Fibroblast of skin of abdomen (primary cell): ENCODE measurements around the gene APOL6.
A peak's percentile ranks its signal among the peaks of the same experiment; 100 is the strongest.
"Not testable (repeated sequence)": the region's sequence is repeated elsewhere in the genome, so short reads cannot be mapped to it uniquely, and the experiment has no call there.

Experiments
- DNase-seq: peaks from one replicate; pipeline ENCODE4 v3.0.0-alpha.2; 2013

APOL6 gene

GRCh38 chr22:35638410-35638809 lies 9.8 kb upstream of the APOL6 start:
- peak; percentile 91 for DNase-seq

DNA sequence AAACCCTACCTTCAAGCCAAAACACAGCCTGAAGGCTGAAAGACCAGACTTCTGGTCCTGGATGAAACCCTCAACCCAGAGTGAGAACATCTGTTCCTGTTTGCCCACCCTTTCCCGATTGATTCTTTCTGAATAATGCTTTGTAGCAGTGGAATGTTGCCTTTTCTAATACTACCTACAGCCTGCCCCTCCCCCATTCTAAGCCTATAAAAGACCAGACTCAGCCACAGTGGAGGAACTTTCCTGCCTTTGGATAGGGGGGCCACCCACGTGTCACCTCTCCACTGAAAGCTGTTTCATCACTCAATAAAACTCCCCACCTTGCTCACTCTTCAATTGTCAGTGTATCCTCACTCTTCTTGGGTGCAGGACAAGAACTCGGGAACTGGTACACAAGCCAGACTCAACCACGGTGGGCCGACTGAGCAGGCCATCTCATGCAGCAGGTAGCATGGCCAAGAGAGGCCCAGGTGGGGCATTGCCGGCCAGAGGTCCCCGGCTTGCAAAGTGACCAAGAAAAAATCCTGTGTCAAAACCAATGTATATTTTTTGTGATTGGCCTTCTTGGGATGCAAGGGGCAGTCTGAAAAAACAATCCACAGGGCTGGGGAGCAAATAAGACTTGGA lies 6.6 kb upstream of the APOL6 start:
- DNase-seq, result no peak

- no peak for DNase-seq
Measured at GRCh38 chr22:35642305-35642741, 5.9 kb upstream of the APOL6 start.

DNA sequence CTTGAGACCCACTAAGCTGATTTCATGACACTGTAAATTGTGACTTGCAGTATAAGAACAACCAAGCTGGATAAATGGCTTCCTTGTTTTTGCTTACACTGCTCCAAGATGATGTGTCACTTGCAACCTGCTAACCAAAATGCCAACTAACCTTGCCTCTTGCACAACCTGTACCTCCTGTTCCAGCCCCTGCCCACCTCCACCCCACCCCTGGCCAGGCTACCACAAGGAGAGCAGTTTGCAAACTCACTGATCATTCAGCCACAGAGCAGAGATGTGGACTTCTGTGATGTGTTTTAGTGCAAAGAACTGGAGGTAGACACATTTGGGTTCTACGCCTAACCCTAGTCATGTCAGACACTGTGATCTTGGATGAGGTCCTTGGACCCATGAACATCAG lies 4.3 kb upstream of the APOL6 start:
- DNase-seq, result no peak

DNA sequence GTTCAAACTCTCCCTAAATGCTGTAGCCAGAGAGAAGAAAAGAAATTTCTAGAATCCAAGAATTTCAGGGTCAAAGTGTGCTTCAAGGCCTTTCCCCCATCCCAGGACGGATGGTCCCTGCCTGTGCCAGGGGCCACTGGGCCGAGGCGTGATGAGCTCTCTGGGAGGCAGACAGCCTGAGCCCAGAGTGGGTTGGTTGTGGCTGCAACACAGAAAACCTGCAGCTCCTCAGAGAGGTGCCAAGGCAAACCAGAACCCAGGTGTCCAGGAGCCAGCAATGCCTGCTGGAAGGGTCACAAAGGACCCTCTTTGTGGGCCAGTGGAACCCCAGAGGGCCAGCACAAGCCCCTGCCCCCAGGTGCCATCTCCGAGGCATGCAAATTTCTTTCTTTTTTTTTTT lies 2.6 kb upstream of the APOL6 start:
- no peak for DNase-seq

GRCh38 chr22:35649026-35649553 lies 844 bp downstream of the APOL6 start:
- DNase-seq, result no peak

DNA sequence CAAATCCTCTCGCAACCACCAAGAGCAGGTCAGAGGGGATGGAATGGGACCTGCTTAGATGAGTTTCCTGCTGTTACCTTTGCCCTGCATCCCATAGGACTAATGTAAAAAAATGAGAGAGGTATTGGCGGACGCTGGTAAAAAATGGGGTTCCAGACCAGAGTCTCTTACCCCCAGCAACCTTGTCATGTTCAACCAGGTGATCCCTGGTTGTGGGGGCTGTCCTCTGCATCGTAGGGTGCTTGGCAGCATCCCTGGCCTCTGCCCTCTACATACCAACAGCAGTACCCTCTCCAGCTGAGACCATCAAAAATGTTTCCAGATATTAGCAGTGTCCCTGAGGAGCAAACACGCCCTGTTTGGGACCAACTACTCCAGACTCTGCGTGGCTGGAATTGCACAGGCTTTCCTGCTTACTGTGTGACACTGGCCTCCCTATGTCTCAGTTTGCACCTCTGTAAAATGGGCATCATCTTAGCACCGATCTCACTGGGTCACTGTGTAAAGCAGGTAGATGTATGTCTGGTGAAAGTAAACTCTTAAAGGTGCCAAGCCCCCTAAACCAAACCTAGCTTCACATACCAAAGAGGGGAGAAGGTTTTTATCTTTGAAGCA lies 1.5 kb downstream of the APOL6 start:
- DNase-seq, result no peak

DNA sequence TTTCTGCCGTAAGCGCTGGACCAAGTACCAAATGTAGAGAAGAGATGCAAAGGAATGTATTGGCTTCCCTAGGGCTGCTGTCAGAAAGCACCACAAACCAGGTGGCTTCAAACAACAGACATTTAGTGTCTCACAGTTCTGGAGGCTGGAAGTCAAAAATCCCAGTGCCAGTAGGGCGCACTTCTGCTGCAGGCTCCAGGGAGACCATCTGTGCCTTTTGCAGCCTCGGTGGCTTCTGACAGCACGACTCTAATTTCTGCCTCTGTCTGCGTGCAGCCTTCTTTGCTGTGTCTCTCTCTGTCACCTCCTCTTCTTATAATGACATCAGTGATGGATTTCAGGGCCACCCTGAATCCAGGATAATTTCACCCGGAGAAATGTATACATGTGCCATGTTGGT lies 2.8 kb downstream of the APOL6 start:
- no peak for DNase-seq

DNA sequence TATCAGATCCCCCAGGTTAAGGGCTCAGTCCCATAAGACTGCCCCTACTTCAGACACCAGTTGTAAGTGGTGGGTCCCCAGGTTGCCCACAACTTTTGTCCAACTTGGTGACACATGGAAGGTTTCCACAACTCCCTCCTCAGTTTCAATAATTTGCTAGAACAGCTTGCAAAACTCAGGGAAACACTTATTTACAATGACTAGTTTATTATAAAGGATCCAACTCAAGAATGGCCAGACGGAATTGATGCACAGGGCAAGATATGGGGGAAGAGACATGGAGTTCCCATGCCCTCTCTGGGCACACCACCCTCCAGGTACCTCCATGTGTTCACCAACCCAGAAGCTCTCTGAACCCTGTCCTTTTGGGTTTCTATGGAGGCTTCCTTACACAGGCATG lies 5.6 kb downstream of the APOL6 start:
- no peak for DNase-seq

- DNase-seq, result no peak
Measured at GRCh38 chr22:35656284-35656752, 8.1 kb downstream of the APOL6 start.

GRCh38 chr22:35657571-35658312 lies 9.5 kb downstream of the APOL6 start:
- DNase-seq, result no peak

DNA sequence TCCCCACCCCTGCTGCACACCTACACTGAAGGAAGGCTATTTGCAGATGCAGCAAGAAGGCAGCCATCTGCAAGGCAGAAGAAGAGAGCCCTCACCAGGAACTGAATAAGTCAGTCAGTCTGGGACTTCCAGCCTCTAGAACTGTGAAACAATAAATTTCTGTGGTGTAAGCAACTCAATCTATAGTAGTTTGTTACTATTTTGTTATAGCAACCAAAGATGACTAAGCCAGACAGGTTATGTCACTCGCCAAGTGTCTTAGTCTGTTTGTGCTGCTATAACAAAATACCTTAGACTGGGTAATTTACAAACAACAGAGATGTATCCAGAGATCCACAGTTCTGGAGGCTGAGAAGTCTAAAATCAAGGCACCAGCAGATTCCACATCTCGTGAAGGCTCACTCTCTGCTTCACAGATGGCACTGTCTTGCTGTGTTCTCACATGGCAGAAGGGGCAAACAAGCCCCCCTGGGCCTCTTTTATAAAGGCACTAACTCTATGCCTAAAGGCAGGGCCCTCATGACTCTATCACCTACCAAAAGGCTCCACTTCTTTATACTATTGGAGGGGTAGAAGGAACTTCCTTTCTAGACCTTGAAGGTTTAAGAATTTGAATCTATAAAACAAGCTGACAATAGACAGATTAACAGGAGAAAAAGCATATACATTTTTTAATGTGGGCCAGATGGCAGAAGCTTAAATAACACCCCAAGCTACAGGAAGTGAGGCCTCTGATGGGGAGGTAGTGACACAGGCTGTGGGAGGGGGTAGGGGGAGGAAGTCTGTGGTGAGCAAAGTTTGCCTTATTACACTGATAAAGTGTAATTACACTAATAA lies 12.3 kb downstream of the APOL6 start:
- DNase-seq, result peak; percentile 40

DNA sequence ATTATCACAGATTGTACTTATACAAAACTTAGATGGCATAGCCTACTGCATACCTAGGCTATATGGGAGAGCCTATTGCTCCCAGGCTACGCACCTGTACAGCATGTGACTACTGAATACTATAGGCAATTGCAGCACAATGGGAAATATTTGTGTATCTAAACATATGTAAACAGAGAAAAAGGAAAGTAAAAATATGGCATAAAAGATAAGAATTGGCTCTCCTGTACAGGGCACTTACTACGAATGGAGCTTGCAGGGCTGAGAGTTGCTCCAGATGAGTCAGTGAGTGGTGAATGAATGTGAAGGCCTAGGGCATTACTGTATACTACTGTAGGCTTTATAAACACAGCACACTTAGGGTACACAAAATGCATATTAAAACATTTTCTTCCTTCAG lies 13.2 kb downstream of the APOL6 start:
- DNase-seq, result no peak

DNA sequence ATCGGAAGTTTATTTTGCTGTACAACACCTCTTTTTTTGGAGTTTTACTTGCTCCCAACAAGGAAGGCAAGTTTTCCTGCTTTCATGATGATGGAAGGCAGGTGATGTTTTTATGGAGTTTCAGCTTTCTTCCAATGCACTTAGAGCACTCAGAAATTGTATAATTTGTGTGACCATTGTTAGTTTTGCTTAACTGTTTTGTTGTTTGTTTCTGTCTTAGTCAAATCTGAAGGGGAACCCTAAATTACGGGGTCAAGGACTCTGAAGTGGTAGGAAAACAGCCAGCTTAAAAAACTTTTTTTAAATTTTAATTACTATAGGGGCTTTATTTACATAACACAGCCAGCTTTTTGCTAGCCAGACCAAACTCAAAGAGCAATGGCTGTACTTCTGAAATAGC lies 14.7 kb downstream of the APOL6 start:
- no peak for DNase-seq

- DNase-seq, result no peak
Measured at GRCh38 chr22:35663371-35663770, 15.1 kb downstream of the APOL6 start.

GRCh38 chr22:35664955-35665587 lies 16.8 kb downstream of the APOL6 start:
- DNase-seq, result no peak

DNA sequence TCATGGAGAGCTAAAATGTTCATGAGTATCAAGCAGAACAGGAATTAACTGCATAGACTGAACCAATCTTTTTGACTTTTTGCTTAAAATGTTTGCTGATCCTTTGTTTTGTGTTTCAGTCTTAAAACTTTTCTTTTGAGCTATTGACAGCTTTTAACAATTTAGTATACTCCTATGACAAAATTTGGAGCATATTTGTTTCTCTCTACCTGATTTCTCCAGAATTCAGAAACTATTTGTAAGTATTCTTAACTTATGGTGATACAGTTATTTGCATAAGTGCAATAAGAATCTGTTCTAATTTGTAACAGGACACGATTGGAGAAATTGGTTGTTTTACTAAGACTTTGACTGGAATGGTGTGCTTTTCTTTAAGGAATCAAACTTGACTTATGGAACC lies 18.5 kb downstream of the APOL6 start:
- not testable (repeated sequence) for DNase-seq

GRCh38 chr22:35674335-35674734 lies 26.1 kb downstream of the APOL6 start:
- no peak for DNase-seq

GRCh38 chr22:35676065-35676464 lies 27.8 kb downstream of the APOL6 start:
- DNase-seq, result not testable (repeated sequence)

- no peak for DNase-seq
Measured at GRCh38 chr22:35677460-35678187, 29.4 kb downstream of the APOL6 start.

DNA sequence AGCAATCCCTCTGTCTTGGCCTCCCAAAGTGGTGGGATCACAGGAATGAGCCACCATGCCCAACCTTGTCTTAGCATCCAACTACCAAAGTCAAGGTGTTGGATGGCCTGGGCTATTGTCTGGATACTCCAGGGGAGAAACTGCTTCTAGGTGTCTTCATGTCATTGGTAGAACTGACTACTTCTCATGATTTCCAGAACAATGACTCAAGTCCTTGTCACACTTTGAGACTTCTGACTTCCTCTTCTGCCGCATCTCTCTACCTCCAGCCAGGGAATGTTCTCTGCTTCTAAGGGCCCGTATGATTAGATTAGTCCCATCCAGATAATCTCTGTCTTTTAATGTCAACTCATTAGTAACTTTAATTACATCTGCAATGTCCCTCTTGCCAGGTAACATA lies 30.6 kb downstream of the APOL6 start:
- no peak for DNase-seq
